HG03159 (cell line): Measurements from ENCODE around the gene KCNAB2.

Experiments used
- ATAC-seq: cut with Tn5 transposase; IDR thresholded peaks from one replicate; pipeline ENCODE4 v1.9.1; 2021; ENCODE audit warnings: mild to moderate bottlenecking, moderate library complexity; ENCODE audit not compliant: unreplicated experiment

The KCNAB2 gene

GRCh38 chr1:6124746-6125365, 79.2 kb downstream of the KCNAB2 start:
- ATAC-seq = no peak

- ATAC-seq = no peak
Observed at GRCh38 chr1:6125366-6125765, 79.7 kb downstream of the KCNAB2 start.

- no peak for ATAC-seq
Observed at GRCh38 chr1:6126028-6126427, 80.3 kb downstream of the KCNAB2 start.

GRCh38 chr1:6126521-6127067, 80.9 kb downstream of the KCNAB2 start:
- no peak for ATAC-seq

- no peak for ATAC-seq
Observed at GRCh38 chr1:6127587-6128163, 82.0 kb downstream of the KCNAB2 start.

- no peak for ATAC-seq
Observed at GRCh38 chr1:6128276-6129081, 82.8 kb downstream of the KCNAB2 start.

GRCh38 chr1:6129313-6129712, 83.6 kb downstream of the KCNAB2 start:
- ATAC-seq = no peak

- ATAC-seq = no peak
Observed at GRCh38 chr1:6130036-6130435, 84.3 kb downstream of the KCNAB2 start.

- no peak for ATAC-seq
Observed at GRCh38 chr1:6130596-6130995, 84.9 kb downstream of the KCNAB2 start.

- ATAC-seq = no peak
Observed at GRCh38 chr1:6131561-6131960, 85.9 kb downstream of the KCNAB2 start.

- no peak for ATAC-seq
Observed at GRCh38 chr1:6133146-6133895, 87.6 kb downstream of the KCNAB2 start.

- ATAC-seq = no peak
Observed at GRCh38 chr1:6134206-6134605, 88.5 kb downstream of the KCNAB2 start.

GRCh38 chr1:6134741-6135510, 89.2 kb downstream of the KCNAB2 start:
- no peak for ATAC-seq

- ATAC-seq = no peak
Observed at GRCh38 chr1:6136516-6137220, 91.0 kb downstream of the KCNAB2 start.

GRCh38 chr1:6137758-6138157, 92.1 kb downstream of the KCNAB2 start:
- no peak for ATAC-seq

- ATAC-seq = no peak
Observed at GRCh38 chr1:6140413-6140812, 94.7 kb downstream of the KCNAB2 start.

- no peak for ATAC-seq
Observed at GRCh38 chr1:6141592-6141991, 95.9 kb downstream of the KCNAB2 start.

GRCh38 chr1:6142036-6142621, 96.4 kb downstream of the KCNAB2 start:
- ATAC-seq = no peak

- no peak for ATAC-seq
Observed at GRCh38 chr1:6142734-6143133, 97.0 kb downstream of the KCNAB2 start.
